ENCODE results near the gene BPHL.
"Not testable (repeated sequence)": the region's sequence is repeated elsewhere in the genome, so short reads cannot be mapped to it uniquely, and the experiment has no call there.

The BPHL gene

DNA sequence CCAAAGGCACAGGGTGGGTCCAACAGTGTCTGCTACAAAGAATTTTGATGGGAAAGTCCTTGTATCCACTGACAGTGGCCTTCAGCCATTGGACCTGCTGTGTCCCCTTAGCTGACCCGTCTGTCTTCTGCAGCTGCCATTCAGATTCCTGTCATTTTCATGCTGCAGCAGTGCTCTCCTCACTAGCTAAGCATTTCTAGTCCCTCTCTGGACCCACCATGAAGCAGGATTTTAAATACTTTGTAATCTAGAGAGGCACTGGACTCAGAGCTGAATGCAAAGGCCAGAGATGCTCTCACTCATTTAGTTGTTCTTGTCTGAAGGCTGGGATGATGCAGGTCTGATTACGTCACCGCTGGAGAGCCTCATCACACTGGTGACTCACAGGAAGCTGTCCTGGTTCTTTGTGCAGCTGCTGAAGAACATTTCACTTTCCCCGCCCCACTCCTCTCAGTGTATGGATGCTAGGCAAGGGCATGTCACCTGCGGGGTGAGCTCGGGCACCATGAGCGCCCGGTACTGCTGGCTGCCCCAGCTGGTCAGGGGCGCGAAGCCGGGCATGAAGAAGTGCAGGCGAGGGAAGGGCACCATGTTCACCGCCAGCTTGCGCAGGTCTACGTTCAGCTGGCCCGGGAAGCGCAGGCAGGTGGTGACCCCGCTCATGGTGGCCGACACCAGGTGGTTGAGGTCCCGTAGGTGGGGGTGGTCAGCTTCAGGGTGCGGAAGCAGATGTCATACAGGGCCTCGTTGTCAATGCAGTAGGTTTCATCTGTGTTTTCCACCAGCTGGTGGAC, 58.2 kb downstream of the BPHL start:
- H3K4me3 ChIP-seq (ENCODE audit: low read depth, low read length): no peak overlapping the region

GRCh38 chr6:3178666-3179065, 60.2 kb downstream of the BPHL start:
- not testable (repeated sequence) for H3K4me3 ChIP-seq (ENCODE audit: low read depth, low read length)

- H3K4me3 ChIP-seq (ENCODE audit: low read depth, low read length): not testable (repeated sequence)
Measured at GRCh38 chr6:3179945-3180344, 61.4 kb downstream of the BPHL start.

- H3K4me3 ChIP-seq (ENCODE audit: low read depth, low read length): no peak overlapping the region
Measured at GRCh38 chr6:3181105-3181504, 62.6 kb downstream of the BPHL start.

DNA sequence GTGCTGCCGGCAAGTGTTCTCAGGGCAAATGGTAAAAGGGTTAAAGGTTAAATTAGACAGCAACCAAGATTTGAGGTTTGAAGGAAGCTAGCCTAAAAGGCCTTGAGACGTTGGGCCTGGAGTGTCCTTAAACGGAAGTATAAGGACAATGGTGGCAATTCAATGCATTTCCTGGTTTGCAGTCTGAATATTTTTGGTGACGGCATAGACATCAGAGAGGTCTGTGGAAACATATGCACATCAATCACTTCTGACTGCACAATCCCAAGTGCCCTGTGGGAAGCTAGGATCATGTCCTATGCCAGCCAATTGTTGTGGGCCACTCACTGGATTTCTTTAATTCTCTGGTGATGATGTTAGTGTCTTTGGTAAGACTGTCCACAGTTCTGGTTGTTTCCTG, 64.6 kb downstream of the BPHL start:
- H3K4me3 ChIP-seq (ENCODE audit: low read depth, low read length): no peak overlapping the region

GRCh38 chr6:3186974-3187382, 68.5 kb downstream of the BPHL start:
- H3K4me3 ChIP-seq (ENCODE audit: low read depth, low read length): no peak overlapping the region

DNA sequence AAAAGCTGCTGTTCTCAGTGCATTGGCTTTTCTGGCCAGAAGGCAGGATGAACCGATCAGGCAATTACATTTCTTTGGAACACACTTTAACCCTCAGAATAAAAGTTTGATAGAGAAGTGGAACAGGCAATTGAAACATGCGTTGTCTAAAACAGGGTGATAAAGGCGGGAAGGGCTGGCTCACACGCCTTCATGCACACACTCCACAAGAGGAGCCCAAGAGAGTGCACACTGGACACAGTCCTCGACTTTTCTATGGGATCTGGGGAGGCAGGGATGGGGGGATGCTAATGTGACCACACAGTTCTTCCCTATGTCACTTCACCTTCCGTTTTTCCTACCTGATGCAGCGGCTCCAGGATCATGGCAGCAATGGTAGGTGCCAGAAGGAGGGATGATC, 69.8 kb downstream of the BPHL start:
- no peak overlapping the region for H3K4me3 ChIP-seq (ENCODE audit: low read depth, low read length)

GRCh38 chr6:3189192-3189591, 70.7 kb downstream of the BPHL start:
- H3K4me3 ChIP-seq (ENCODE audit: low read depth, low read length): not testable (repeated sequence)

DNA sequence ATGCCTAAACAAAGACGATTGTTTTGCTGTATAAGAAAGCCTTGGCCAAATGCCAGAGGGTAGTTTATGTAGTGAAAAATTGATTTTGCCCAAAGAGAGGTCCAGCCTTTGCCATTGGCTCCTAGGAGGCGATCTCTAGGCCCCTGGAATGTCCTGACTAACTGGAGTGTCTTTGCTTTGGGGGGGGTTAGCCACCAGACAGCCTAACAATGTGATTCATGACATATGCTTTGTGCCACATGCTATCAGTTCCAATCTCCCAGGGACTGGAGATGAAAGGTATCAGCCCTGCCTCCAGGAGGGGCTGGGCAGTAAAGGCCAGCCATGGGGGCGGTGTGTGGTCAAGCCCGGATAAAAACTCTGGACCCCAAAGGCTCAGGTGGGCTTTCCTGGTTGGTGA, 71.5 kb downstream of the BPHL start:
- H3K4me3 ChIP-seq (ENCODE audit: low read depth, low read length): no peak overlapping the region

- no peak overlapping the region for H3K4me3 ChIP-seq (ENCODE audit: low read depth, low read length)
Measured at GRCh38 chr6:3190779-3191178, 72.3 kb downstream of the BPHL start.

DNA sequence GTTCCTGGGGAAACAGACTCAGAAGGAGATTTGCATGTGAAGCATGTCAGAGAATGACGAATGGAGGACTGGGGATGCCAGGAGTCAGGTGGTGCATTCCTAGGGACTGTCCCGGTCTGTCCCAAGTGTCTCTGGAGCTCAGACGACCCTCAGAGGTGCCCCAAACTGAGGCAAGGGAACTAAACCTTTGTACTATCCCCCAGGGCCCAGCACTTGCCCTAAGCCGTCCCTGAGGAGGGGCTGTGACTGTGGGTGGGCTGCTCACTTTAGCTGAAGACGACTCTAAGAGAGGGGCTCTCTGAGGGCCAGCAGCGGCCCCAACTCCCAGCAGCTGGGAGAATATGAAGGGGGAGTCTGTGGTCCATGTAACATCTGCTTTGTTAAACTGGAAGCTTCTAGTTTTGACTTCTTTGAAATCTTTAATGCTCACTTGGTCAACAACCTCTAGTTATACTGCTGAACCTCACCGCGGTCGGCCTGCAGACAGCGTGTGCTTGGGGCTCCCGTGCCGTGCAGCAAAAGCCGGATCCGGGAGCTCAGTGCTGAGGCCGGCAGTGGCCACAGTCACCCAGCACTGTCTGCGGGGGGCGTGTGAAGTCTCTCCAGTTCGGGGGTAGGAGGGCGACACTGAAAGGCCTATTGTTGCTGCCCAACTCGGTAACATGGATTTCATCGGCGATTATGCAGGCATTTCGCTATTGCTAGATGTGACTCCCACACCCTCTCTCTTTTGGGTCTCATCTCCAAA, 74.8 kb downstream of the BPHL start:
- no peak overlapping the region for H3K4me3 ChIP-seq (ENCODE audit: low read depth, low read length)

GRCh38 chr6:3194535-3195419, 76.3 kb downstream of the BPHL start:
- H3K4me3 ChIP-seq (ENCODE audit: low read depth, low read length): no peak overlapping the region

- H3K4me3 ChIP-seq (ENCODE audit: low read depth, low read length): no peak overlapping the region
Measured at GRCh38 chr6:3195420-3195694, 76.8 kb downstream of the BPHL start.

DNA sequence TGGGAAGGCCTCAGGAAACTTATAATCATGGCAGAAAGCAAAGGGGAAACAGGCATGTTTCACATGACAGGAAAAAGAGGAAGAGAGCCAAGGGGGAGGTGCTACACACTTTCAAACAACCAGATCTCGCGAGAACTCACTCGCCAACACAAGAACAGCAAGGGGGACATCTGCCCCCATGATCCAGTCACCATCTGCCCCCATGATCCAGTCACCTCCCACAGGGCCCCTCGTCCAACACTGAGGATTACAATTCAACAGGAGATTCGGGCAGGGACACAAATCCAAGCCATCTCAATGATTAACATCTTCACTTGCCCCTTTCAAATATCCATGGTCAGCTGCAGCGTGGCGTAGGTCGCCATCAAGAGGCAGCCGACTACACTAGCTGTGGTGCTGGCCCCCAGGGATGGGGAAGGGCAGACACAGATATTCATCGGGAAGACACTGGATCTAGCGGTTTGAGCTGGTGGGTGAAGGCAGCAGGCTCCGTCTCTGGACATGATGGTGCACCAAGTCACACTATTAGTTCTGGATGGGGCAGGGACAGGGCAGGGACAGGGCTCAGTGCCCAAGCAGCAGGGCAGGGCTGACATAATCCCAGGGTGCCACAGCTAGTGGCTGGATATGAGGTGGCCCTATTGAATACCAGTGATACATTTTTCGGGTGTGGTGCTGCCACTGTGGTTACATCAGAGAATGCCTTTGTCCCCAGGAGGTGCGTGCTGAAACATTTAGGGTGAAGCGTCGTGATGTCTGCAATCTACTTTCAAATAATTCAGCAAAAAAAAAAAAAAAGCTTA, 77.4 kb downstream of the BPHL start:
- no peak overlapping the region for H3K4me3 ChIP-seq (ENCODE audit: low read depth, low read length)

DNA sequence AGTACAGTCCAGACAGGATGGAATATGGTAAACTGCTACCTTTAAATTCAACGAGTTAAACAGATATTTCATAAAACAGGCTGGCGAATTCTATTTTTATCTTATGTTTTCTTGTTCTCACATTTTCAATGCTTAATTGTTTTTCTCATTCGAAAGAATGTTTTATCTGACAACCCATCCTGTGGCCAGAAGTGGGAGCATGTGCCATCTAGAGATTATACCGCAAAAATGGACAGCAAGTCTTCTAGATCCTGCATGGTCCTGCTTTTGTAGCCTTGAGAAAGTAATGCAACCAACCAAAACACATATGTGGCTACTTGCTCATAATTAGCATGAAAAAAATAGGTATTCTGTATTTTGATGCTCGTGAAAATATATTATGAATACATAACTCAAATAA, 78.3 kb downstream of the BPHL start:
- no peak overlapping the region for H3K4me3 ChIP-seq (ENCODE audit: low read depth, low read length)

DNA sequence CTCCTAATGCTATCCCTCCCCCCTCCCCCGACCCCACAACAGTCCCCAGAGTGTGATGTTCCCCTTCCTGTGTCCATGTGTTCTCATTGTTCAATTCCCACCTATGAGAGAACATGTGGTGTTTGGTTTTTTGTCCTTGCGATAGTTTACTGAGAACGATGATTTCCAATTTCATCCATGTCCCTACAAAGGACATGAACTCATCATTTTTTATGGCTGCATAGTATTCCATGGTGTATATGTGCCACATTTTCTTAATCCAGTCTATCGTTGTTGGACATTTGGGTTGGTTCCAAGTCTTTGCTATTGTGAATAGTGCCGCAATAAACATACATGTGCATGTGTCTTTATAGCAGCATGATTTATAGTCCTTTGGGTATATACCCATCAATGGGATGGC, 79.2 kb downstream of the BPHL start:
- not testable (repeated sequence) for H3K4me3 ChIP-seq (ENCODE audit: low read depth, low read length)

DNA sequence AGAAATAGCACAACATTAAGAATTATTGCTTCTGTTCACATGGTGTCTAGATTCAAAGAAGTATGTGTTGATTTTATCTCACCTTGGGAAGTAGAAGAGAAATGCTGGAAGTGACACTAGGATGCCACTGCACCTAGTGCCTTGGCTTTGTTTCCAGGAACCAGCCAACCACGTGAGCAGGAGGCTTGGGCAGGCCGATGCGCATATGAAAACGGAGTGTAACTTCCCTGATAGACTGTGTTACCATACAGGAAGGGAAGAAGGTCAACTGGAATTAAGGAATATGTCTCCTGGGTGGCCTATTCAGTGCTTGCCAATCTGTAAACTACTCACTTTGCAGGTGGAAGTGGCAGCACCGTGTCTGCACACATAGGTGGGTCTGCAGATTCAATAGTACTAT, 80.9 kb downstream of the BPHL start:
- H3K4me3 ChIP-seq (ENCODE audit: low read depth, low read length): no peak overlapping the region

GRCh38 chr6:3200682-3201081, 82.2 kb downstream of the BPHL start:
- no peak overlapping the region for H3K4me3 ChIP-seq (ENCODE audit: low read depth, low read length)

GRCh38 chr6:3201388-3201787, 82.9 kb downstream of the BPHL start:
- no peak overlapping the region for H3K4me3 ChIP-seq (ENCODE audit: low read depth, low read length)
